GM15510 (cell line): ENCODE measurements around the gene SH3GL1.

Source experiments
- POLR2A ChIP-seq: IDR thresholded peaks from 3 replicates; pipeline ENCODE4 v1.6.1; 2011; ENCODE audit warnings: borderline replicate concordance; ENCODE audit not compliant: insufficient read length; ENCODE audit errors: extremely low read depth

SH3GL1 gene

GRCh38 chr19:4342615-4343369, 57.6 kb downstream of the SH3GL1 start:
- TF ChIP-seq POLR2A: peak; percentile 92

- no peak for TF ChIP-seq POLR2A
Measured at GRCh38 chr19:4342314-4342614, 58.1 kb downstream of the SH3GL1 start.

- peak; percentile 33 for TF ChIP-seq POLR2A
Measured at GRCh38 chr19:4338441-4339355, 61.6 kb downstream of the SH3GL1 start, which contains the start of gene STAP2. Gene STAP2 (minus strand): TSS chr19:4338827. CDS start chr19:4338753, 74 bp downstream.

- TF ChIP-seq POLR2A: no peak
Measured at GRCh38 chr19:4337906-4338440, 62.4 kb downstream of the SH3GL1 start.

- TF ChIP-seq POLR2A: no peak
Measured at GRCh38 chr19:4334929-4335570, 65.3 kb downstream of the SH3GL1 start.

GRCh38 chr19:4329858-4330257, 70.5 kb downstream of the SH3GL1 start:
- no peak for TF ChIP-seq POLR2A

- peak; percentile 89 for TF ChIP-seq POLR2A
Measured at GRCh38 chr19:4328243-4328990, 71.9 kb downstream of the SH3GL1 start.

- TF ChIP-seq POLR2A: no peak
Measured at GRCh38 chr19:4327877-4328242, 72.5 kb downstream of the SH3GL1 start.

GRCh38 chr19:4327252-4327876, 73.0 kb downstream of the SH3GL1 start:
- no peak for TF ChIP-seq POLR2A

- TF ChIP-seq POLR2A: no peak
Measured at GRCh38 chr19:4326837-4327251, 73.5 kb downstream of the SH3GL1 start.

GRCh38 chr19:4326215-4326836, 74.0 kb downstream of the SH3GL1 start:
- TF ChIP-seq POLR2A: no peak

- TF ChIP-seq POLR2A: no peak
Measured at GRCh38 chr19:4324228-4324627, 76.1 kb downstream of the SH3GL1 start.

GRCh38 chr19:4323692-4324091, 76.7 kb downstream of the SH3GL1 start:
- TF ChIP-seq POLR2A: no peak

- no peak for TF ChIP-seq POLR2A
Measured at GRCh38 chr19:4322942-4323665, 77.2 kb downstream of the SH3GL1 start.

GRCh38 chr19:4320419-4320818, 79.9 kb downstream of the SH3GL1 start:
- no peak for TF ChIP-seq POLR2A
